WERI-Rb-1 (cell line): ENCODE measurements around the gene TSR2.

Experiments used
- DNase-seq: peaks from one replicate; pipeline ENCODE4 v3.0.0-alpha.2; 2020
- H3K27ac ChIP-seq: fragments of 250-450 bp; sonication (Bioruptor Pico); 2 replicates; pipeline ENCODE4 v1.5.1; 2020; ENCODE audit warnings: mild to moderate bottlenecking, moderate library complexity
- H3K27me3 ChIP-seq: fragments of 250-450 bp; sonication (Bioruptor Pico); 2 replicates; pipeline ENCODE4 v1.5.1; 2021; ENCODE audit warnings: mild to moderate bottlenecking, low read depth, moderate library complexity; ENCODE audit not compliant: insufficient read depth, severe bottlenecking
- H3K36me3 ChIP-seq: fragments of 250-450 bp; sonication (Bioruptor Pico); 2 replicates; pipeline ENCODE4 v1.5.1; 2020; ENCODE audit warnings: mild to moderate bottlenecking, moderate library complexity
- H3K4me3 ChIP-seq: 2 replicates; pipeline ENCODE4 v1.5.1; 2011; ENCODE audit warnings: low read depth, mild to moderate bottlenecking, control low read depth, low read length
- H3K9me3 ChIP-seq: fragments of 250-450 bp; sonication (Bioruptor Pico); 2 replicates; pipeline ENCODE4 v1.5.1; 2021; ENCODE audit warnings: mild to moderate bottlenecking, moderate library complexity; ENCODE audit not compliant: severe bottlenecking
- TF ChIP-seq, protein P1 (sequence below): IDR thresholded peaks from 2 replicates; pipeline ENCODE4 v1.5.1; 2011; ENCODE audit warnings: low read depth, mild to moderate bottlenecking, control low read depth, inconsistent platforms, low read length

The TSR2 gene, protein sequence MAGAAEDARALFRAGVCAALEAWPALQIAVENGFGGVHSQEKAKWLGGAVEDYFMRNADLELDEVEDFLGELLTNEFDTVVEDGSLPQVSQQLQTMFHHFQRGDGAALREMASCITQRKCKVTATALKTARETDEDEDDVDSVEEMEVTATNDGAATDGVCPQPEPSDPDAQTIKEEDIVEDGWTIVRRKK

GRCh38 chrX:54439960-54440871 lies at the start of gene TSR2:
Gene TSR2, plus strand, starts transcription at chrX:54440404. Its CDS starts 18 bp downstream, at chrX:54440422.
- peak; percentile 80 for DNase-seq
- TF ChIP-seq, protein P1, sequence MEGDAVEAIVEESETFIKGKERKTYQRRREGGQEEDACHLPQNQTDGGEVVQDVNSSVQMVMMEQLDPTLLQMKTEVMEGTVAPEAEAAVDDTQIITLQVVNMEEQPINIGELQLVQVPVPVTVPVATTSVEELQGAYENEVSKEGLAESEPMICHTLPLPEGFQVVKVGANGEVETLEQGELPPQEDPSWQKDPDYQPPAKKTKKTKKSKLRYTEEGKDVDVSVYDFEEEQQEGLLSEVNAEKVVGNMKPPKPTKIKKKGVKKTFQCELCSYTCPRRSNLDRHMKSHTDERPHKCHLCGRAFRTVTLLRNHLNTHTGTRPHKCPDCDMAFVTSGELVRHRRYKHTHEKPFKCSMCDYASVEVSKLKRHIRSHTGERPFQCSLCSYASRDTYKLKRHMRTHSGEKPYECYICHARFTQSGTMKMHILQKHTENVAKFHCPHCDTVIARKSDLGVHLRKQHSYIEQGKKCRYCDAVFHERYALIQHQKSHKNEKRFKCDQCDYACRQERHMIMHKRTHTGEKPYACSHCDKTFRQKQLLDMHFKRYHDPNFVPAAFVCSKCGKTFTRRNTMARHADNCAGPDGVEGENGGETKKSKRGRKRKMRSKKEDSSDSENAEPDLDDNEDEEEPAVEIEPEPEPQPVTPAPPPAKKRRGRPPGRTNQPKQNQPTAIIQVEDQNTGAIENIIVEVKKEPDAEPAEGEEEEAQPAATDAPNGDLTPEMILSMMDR, result no peak
- no peaks in the 10 kb centered on the region for H3K9me3 ChIP-seq
- H3K27me3 ChIP-seq, result no peaks in the 10 kb centered on the region
- peaks cover 4% of the 10 kb centered on the region; the same call in 1 of the 2 replicates for H3K36me3 ChIP-seq
- H3K27ac ChIP-seq, result peak within 1 kb of the TSS; percentile 74
- H3K4me3 ChIP-seq, result peak within 1 kb of the TSS; percentile 89

DNA sequence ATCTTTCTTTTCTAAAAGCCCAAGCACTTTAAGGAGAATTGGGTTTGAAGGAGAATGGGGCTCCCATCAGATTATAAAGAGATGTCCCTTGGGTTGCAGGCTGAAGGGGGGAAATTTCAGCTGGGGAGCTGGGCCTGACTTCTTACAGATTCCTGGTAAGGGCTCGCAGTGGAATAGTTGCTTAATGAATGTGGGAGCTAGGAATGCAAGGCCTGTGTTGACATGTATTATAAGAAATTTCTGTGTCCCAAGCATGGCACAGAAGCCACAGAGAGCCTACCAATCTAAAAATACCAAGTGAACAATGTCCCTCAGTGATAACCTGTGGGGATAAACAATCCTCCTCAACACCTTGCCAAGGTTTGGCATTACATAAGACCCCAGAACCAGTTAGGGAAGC lies 43.1 kb upstream of the TSR2 start:
- H3K4me3 ChIP-seq, result no peak overlapping the region
- TF ChIP-seq, protein P1, result no peak
- no peaks in the 10 kb centered on the region for H3K9me3 ChIP-seq
- no peaks in the 10 kb centered on the region for H3K36me3 ChIP-seq
- no peak for DNase-seq
- no peak overlapping the region for H3K27ac ChIP-seq
- H3K27me3 ChIP-seq, result no peaks in the 10 kb centered on the region

- TF ChIP-seq, protein P1, result no peak
- Histone ChIP-seq H3K27me3 (no peaks in the 10 kb centered on the region), H3K27ac (no peak overlapping the region), H3K9me3 (no peaks in the 10 kb centered on the region), H3K36me3 (no peaks in the 10 kb centered on the region), H3K4me3 (no peak overlapping the region)
- DNase-seq, result no peak
Measured at GRCh38 chrX:54407266-54407665, 32.9 kb upstream of the TSR2 start.

DNA sequence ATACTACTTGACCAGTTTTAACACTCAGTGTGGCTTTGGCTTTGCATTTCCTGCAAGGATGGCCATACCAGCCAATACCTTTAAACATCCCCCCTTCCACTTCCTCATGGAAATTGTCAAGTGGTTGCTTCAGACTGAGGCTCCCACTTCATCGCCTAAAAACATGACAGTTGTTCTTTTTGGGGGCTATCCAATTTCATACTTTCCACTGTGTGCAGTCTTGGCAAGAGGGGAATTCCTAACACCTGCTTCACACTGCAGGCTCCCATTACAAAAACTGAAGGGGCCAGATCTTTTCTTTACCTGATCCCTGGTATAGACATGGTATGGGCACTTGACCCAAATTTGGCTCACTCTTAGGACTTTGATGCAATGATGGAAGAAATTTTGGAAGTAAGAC lies 28.5 kb upstream of the TSR2 start:
- H3K4me3 ChIP-seq, result no peak overlapping the region
- TF ChIP-seq, protein P1, result no peak
- no peaks in the 10 kb centered on the region for H3K27me3 ChIP-seq
- H3K27ac ChIP-seq, result no peak overlapping the region
- H3K36me3 ChIP-seq, result no peaks in the 10 kb centered on the region
- no peak for DNase-seq
- H3K9me3 ChIP-seq, result no peaks in the 10 kb centered on the region

GRCh38 chrX:54413753-54414152 lies 26.5 kb upstream of the TSR2 start:
- no peaks in the 10 kb centered on the region for H3K9me3 ChIP-seq
- no peaks in the 10 kb centered on the region for H3K27me3 ChIP-seq
- no peak for DNase-seq
- TF ChIP-seq, protein P1, result no peak
- no peak overlapping the region for H3K27ac ChIP-seq
- H3K36me3 ChIP-seq, result no peaks in the 10 kb centered on the region
- H3K4me3 ChIP-seq, result no peak overlapping the region
